ENCODE data around the gene SOX13.
"Not testable (repeated sequence)": the region's sequence is repeated elsewhere in the genome, so short reads cannot be mapped to it uniquely, and the experiment has no call there.

SOX13 gene
- long read RNA-seq, donor 1, partial matches to known transcripts = 0 of 4 reads
- long read RNA-seq, donor 1, other reads (novel, unspliced or antisense) = 0 of 4 reads
- long read RNA-seq, donor 2, partial matches to known transcripts = 0 of 1 reads
- long read RNA-seq, donor 2, other reads (novel, unspliced or antisense) = 0 of 1 reads
- long read RNA-seq, donor 3, partial matches to known transcripts = 0 of 4 reads
- long read RNA-seq, donor 3, other reads (novel, unspliced or antisense) = 0 of 4 reads
- long read RNA-seq, donor 4, partial matches to known transcripts = 0 of 3 reads
- long read RNA-seq, donor 4, other reads (novel, unspliced or antisense) = 0 of 3 reads
- long read RNA-seq, donor 5, partial matches to known transcripts = 11 of 12 reads
- long read RNA-seq, donor 5, other reads (novel, unspliced or antisense) = 0 of 12 reads
- long read RNA-seq, donor 6, partial matches to known transcripts = 0 of 9 reads
- long read RNA-seq, donor 6, other reads (novel, unspliced or antisense) = 5 of 9 reads
- long read RNA-seq, donor 7, transcript SOX13-202 (7 exons, 3,525 nt) = major isoform, 7 of 7 reads
- long read RNA-seq, donor 7, partial matches to known transcripts = 0 of 7 reads
- long read RNA-seq, donor 7, other reads (novel, unspliced or antisense) = 0 of 7 reads
- long read RNA-seq, donor 8, partial matches to known transcripts = 0 of 2 reads
- long read RNA-seq, donor 8, other reads (novel, unspliced or antisense) = 0 of 2 reads

- peak; percentile 96 for DNase-seq
These were observed at the start of gene SOX13 for GRCh38 chr1:204072931-204073836. Gene SOX13, plus strand, starts transcription at chr1:204073115. Its CDS starts 39,801 bp downstream, at chr1:204112916.

DNA sequence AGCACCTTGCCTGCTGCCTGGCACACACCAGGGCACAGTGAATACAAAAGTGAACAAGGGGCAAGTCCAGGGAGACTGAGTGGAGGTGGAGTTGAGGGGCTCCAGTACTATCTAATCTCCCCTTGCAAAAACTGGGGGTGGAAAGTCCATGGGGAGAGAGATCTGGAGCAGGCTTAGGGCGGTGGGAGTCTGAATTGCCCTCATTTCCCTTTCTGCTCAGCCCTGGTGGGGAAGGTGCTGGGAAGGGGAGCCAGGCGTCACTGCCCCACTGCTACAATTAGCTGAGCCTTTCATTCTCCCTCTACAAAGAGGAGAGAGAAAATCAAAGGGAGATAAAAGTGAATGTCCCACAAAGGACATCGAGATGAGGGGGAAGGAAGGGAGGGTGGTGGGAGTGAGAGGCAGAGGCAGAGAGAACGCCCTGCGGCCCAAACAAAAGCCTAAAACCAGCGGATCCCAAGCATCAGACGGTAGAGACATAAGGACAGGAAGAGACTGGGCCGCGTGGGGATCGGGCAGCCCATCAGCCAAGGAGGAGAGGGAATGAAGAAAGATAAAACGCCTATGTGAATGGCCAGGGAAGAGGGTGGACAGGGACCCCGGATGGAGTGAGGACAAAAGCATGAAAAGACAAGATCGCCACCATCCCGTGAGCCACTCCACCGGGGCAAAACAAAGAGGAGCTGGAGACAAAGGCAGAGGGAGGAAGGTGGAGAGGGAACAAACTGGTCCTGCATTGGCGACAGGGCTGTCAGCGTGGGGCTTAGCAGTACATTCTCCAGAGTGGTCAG, 46.8 kb upstream of the SOX13 start:
- no peak for DNase-seq

- DNase-seq = no peak
These were observed 45.5 kb upstream of the SOX13 start for GRCh38 chr1:204027446-204027845.

- no peak for DNase-seq
These were observed 43.9 kb upstream of the SOX13 start for GRCh38 chr1:204029016-204029415.

- DNase-seq = no peak
These were observed 41.7 kb upstream of the SOX13 start for GRCh38 chr1:204031098-204031710.

GRCh38 chr1:204032642-204033235, 40.2 kb upstream of the SOX13 start:
- DNase-seq = no peak

DNA sequence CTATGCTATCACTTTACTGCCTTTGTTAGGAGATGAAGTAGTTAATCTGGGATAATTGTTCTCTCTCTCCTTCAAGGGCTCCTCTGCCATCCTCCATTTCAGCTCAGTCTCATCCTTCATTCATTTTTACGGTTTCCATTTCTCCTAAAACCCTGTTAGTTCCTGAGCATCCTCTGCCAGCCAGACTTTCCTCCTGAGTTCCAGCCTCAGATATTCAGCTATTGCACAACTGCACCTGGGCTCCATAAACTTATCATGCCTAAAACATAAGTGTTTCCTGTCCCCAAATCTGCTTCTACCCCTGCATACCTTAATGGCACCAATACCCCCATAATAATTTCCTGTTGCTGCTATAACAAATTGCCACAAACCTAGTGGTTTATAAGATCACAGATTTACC, 39.6 kb upstream of the SOX13 start:
- DNase-seq = no peak

GRCh38 chr1:204036882-204037655, 35.8 kb upstream of the SOX13 start:
- DNase-seq = peak; percentile 35

DNA sequence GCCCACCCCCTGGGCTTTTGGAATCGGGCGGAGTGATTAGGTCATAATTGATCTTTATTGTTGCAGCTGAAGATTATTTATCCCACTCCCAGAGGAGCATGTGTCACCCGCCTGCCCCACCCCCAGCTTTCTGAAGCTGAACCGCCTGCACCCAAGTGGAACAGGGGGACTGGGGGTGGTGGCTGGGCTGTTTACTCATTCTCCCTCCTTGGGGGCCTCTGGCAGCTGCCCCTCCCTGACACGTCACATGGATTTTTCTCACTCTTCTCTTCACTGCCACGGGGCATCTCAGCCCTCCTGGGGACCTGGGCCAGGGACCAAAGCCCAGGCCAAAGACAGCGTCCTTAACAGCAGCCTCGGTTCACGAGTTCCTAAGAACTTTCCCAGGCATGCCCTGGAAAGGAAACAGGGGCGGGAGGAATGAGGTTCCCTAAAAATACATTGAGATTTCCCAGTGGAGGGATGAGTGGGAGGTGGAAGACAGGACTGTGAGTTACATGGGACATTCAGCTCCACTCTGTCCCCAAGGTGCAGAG, 31.6 kb upstream of the SOX13 start:
- DNase-seq = peak; percentile 57

DNA sequence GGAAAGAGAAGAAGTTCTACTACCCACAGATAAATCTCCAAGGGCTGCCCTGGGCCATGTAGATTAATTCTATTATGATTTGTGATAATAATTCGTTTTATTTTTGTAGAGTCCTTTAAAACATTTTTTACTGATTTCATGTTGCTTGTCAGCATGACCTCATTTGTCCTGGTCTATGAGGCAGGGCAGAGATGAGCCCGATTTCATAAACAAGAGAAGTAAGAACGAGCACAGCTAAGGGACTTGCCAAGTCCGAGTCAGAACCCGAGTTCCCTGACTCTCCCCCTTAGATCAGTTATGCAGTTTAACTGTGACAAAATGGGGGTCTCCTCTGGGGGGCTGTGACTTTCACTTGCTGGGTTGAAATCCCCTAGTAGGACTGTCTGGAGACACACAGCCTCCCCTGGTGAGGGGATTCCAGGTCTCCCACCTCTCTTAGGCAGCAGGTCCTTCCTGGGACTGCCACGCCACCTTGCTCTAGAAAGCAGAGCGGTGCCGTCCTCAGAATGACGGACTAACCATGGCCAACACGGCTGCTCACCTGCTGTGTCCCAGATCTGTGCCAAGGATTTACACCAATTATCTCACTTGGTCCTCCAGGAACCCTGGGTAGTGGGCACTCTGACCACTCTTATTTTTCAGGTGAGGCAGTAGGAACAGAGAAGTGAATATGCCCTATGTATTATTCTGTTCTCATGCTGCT, 31.0 kb upstream of the SOX13 start:
- no peak for DNase-seq

DNA sequence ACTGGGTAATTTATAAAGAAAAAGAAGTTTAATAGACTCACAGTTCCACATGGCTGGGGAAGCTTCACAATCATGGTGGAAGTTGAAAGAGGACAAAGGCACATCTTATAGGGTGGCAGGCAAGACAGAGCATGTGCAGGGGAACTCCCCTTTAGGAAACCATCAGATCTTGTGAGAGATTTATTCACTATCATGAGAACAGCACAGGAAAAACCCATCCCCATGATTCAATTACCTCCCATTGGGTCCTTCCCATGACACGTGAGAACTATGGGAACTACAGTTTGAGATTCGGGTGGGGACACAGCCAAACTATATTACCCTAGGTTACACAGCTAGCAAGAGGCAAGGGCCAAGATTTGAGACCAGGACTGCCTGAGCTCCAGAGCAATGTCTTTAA, 30.4 kb upstream of the SOX13 start:
- DNase-seq = no peak

- no peak for DNase-seq
These were observed 29.2 kb upstream of the SOX13 start for GRCh38 chr1:204043680-204044079.

DNA sequence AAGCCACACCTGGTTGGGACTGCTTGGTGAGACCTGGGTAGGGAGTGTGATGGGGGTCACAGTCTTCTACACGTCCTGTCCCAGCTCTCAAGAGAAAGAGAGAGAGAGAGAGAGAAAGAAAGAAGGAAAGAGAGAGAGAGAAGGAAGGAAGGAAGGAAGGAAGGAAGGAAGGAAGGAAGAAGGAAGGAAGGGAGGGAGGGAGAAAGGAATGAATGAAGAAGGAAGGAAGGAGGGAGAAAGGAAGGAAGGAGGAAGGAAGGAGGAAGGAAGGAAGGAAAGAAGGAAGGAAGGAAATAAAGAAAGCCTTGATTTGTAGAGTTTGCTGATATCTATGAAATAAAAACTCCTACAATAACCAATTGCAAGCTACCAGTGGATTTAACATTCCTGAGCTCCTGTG, 28.5 kb upstream of the SOX13 start:
- no peak for DNase-seq

DNA sequence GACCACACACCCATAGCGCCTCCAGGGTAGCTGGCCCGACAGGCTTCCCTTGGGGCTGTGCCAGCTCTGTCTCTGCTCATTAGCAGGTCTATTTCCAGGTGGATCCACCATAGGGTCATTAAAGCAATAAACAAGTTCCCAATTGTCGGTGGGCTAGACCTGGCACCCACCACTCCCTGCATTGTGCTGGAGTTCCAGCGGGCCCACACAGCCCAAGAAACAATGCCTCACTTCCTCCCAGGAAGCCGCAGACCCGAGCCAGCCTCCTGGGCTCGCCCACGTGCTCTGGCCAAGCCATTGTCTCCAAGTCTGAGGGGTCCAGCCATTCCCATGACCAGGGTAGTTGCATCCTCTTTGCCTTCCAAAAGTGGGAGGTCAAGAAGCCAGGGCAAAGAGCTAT, 27.5 kb upstream of the SOX13 start:
- DNase-seq = no peak

GRCh38 chr1:204046346-204046745, 26.6 kb upstream of the SOX13 start:
- no peak for DNase-seq

DNA sequence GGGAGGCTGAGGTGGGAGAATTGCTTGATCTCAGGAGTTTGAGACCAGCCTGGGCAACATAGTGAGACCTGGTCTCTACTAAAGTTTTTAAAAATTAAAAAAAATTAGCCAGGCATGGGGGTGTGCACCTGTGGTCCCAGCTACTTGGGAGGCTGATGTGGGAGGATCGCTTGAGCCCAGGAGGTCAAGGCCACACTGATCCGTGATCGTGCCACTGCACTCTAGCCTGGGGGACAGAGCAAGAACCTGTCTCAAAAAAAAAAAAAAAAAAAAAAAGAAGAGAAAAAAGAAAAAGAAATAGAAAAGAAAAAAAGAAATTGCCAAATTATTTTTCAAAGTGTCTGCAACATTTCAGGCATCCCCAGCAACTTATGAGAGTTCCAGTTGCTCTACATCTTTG, 24.1 kb upstream of the SOX13 start:
- DNase-seq = not testable (repeated sequence)

- DNase-seq = no peak
These were observed 21.7 kb upstream of the SOX13 start for GRCh38 chr1:204051258-204051657.

GRCh38 chr1:204051718-204052117, 21.2 kb upstream of the SOX13 start:
- no peak for DNase-seq

DNA sequence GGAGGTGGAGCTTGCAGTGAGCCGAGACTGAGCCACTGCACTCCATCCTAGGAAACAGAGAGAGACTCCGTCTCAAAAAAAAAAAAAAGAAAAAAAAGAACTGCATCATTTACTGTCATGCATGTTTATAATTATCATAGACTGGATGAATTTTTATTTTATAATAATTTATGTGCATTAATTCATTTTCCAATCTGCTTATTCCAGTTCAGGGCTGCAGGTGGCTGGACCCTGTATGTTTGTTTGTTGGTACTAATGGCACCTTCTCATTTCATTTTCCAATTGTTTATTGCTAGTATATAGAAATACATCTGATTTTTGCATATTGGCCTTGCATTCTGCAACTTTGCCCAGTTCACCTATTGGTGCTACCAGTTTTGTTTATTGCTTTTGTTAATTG, 19.0 kb upstream of the SOX13 start:
- DNase-seq = no peak

Measured in right kidney (tissue), 9 donors.